NCI-H774 (cell line): Measurements from ENCODE around the gene NF1.
"Not testable (repeated sequence)": the region's sequence is repeated elsewhere in the genome, so short reads cannot be mapped to it uniquely, and the experiment has no call there.

Experiments
- DNase-seq: peaks from one replicate; lab custom pipeline; 2025; lab: John Stamatoyannopoulos, UW

The NF1 gene, protein sequence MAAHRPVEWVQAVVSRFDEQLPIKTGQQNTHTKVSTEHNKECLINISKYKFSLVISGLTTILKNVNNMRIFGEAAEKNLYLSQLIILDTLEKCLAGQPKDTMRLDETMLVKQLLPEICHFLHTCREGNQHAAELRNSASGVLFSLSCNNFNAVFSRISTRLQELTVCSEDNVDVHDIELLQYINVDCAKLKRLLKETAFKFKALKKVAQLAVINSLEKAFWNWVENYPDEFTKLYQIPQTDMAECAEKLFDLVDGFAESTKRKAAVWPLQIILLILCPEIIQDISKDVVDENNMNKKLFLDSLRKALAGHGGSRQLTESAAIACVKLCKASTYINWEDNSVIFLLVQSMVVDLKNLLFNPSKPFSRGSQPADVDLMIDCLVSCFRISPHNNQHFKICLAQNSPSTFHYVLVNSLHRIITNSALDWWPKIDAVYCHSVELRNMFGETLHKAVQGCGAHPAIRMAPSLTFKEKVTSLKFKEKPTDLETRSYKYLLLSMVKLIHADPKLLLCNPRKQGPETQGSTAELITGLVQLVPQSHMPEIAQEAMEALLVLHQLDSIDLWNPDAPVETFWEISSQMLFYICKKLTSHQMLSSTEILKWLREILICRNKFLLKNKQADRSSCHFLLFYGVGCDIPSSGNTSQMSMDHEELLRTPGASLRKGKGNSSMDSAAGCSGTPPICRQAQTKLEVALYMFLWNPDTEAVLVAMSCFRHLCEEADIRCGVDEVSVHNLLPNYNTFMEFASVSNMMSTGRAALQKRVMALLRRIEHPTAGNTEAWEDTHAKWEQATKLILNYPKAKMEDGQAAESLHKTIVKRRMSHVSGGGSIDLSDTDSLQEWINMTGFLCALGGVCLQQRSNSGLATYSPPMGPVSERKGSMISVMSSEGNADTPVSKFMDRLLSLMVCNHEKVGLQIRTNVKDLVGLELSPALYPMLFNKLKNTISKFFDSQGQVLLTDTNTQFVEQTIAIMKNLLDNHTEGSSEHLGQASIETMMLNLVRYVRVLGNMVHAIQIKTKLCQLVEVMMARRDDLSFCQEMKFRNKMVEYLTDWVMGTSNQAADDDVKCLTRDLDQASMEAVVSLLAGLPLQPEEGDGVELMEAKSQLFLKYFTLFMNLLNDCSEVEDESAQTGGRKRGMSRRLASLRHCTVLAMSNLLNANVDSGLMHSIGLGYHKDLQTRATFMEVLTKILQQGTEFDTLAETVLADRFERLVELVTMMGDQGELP (N-terminal part only)

GRCh38 chr17:31094600-31095235 lies at the start of gene NF1:
TSS of gene NF1 (plus strand) at chr17:31094977. CDS start at chr17:31095310, 333 bp downstream.
- DNase-seq, result peak; percentile 96

- not testable (repeated sequence) for DNase-seq
Observed at GRCh38 chr17:31046856-31047425, 47.8 kb upstream of the NF1 start.

GRCh38 chr17:31048142-31048541 lies 46.6 kb upstream of the NF1 start:
- DNase-seq, result no peak

DNA sequence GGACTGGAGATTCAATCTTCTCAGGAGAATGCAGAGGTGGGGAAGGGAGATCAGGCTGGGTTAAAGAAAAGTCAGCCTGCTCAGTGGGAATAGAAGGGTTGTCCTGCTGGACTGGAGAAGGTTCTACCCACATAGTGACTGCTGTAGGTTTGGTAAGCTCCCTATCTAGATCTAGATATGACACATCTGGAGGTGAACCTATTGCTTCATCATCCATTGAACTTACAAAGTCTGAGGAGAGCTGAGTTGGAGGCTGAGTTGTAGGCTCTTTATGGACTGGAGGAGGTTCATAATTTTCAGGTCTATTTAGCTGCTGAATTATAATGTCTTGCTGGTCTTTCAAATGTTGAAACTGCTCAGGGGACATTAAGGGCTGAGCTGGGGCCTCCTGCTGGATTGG lies 46.0 kb upstream of the NF1 start:
- DNase-seq, result no peak

GRCh38 chr17:31050948-31051347 lies 43.8 kb upstream of the NF1 start:
- DNase-seq, result no peak

GRCh38 chr17:31051506-31051905 lies 43.3 kb upstream of the NF1 start:
- DNase-seq, result no peak

GRCh38 chr17:31052187-31052889 lies 42.4 kb upstream of the NF1 start:
- DNase-seq, result no peak

DNA sequence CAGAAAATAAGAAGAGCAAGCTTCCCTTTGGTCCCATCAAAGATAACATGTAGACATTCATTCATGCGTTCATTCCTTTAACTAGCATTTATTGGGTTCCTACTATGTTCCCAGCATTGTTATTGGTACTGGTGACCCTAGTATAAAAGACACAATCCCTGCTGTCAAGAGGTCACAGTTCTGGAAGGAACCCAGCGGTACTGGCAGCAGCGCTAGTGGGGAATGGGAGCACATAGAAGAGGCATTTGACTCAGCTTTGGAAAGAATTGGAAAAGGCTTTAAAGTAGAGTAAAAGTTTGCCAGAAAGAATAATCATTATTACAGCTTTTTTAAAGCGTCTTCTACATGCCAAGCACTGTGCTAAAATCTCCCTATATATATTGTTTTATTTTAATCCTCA lies 41.7 kb upstream of the NF1 start:
- no peak for DNase-seq

DNA sequence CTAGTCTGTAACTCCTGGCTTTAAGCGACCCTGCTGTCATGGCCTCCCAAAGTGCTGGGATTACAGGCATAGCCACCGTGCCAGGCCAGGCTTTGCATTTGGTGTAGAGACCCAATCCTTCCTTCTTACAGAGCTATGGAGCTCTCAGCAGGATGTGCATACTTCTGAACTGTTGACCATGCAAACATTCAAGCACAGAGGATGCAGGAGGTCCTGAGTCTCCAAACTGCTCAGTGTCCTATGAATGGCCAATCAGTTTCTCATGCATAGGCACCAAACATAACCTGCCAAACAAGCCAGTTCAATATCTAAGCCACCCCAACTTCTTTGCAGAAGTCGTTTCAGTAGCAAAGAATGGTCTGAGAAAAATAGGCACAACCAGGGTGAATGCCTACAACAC lies 40.0 kb upstream of the NF1 start:
- no peak for DNase-seq

- no peak for DNase-seq
Observed at GRCh38 chr17:31058976-31059375, 35.8 kb upstream of the NF1 start.

DNA sequence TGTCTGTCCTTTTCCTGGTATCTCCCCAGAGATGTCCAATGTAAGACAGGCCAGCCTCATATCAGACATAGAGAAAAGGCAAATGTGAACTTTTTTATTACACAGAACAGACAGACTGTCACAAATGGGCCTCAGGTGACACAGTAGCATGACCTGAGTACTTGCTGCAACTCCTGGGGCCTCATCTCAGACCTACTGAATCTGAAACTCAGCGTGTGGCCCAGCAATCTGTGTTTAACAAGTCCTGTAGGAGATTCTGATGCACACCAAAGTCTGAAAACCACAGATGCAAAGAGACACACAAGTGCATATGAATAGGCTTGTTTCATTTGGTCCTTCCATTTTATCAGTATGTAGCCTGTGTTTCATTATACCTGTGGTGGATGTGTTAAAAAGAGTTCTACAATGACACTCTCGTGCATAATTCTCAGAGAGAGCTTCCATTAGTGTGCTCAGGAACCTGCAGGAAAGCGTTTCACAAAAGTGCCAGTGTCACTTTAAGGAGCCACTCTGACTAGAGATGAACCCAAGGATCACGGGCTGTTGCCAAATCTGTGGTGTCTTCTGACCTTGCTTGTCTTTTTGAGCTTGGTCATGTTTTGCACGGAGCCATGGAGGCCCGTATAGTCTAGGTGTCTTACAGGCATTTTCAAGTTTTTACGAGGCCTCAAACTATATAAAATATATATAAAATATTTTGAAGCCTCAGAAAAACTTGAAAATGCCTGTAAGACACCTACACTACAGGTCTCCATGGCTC lies 33.8 kb upstream of the NF1 start:
- no peak for DNase-seq

DNA sequence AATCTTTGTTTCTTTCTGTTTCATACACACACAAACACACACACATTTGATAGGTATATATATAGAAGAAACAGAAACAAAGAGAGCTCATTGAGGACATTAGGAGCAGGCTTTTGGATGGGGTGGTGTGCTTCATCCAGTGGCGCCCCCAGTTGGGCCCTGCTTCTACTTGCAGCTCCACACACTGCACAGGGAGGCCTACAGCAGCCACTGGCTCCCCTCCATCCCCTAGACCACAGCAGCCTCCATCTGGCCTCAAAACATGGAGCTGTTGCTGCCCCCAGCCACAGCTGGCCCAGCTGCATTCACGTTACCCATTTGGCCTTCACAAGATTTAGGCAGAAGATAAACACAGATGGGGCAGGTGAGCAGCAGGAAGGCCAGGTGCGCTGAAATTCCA lies 33.1 kb upstream of the NF1 start:
- no peak for DNase-seq

- DNase-seq, result no peak
Observed at GRCh38 chr17:31062346-31062745, 32.4 kb upstream of the NF1 start.

GRCh38 chr17:31064707-31065106 lies 30.1 kb upstream of the NF1 start:
- no peak for DNase-seq

GRCh38 chr17:31067691-31068184 lies 27.0 kb upstream of the NF1 start:
- DNase-seq, result no peak

DNA sequence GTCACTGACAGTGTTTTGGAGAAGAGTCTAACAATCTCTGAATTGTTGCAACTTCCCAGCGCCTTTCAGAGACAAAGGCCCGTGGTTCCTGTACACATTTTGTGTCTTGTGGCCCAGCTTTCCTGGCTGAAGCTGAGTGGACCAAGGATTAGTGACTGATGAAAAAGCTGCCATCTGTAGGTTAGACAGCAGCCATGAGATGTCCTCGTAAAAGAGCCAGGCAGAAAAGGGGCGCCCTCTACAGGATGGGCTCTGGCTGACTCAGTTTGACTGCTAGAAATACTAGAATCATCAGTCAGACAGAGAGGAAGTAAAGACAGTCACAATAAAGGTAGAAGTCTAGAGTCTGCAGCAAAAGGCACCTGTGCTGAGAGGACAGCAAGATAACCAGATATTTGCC lies 26.5 kb upstream of the NF1 start:
- DNase-seq, result no peak

DNA sequence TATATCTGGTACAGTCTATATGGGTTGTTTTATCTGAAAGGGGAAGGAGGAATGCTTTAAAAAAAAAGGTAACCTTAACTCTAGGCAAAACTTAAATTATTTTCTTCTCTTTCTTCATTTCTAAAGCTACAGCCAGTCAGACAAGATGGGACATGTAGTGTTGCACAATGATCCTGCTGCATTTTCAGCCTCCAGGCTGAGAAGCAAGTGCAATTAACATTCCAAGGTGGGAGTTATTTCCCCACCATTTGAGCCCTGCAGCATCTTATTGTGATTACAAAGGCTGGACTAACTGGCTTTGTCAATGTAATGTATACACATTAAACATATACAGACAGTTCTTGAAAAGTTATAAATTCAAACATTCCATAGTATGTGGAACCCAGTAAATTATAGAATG lies 22.6 kb upstream of the NF1 start:
- no peak for DNase-seq

DNA sequence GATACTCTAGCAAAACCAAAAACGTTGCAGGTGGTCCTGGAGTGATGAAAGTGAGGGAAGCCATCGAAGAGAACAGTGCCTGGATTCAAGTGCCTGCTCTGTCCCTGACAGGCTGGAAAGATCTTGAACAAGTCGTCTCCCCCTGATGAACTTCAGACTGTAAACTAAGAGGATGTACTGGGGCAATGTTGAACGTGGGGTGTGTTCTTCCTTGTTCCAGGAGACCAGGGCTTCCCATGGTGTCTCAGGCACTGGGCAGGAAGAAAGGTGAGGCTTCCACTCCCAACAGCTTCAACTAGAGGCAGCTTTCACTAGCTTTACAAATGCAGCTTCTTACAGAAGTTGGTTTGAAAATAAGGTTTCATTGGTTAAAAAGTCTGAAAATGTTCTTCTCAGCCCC lies 21.4 kb upstream of the NF1 start:
- no peak for DNase-seq

GRCh38 chr17:31074772-31075555 lies 19.8 kb upstream of the NF1 start:
- DNase-seq, result no peak
